OCI-LY1 (cell line): ENCODE results near the gene ADK.
"Not testable (repeated sequence)": the region's sequence is repeated elsewhere in the genome, so short reads cannot be mapped to it uniquely, and the experiment has no call there.

Source experiments
- H2AFZ ChIP-seq: fragments of 200-600 bp; sonication (generic), shearing (Covaris generic); 2 replicates; pipeline ENCODE4 v1.6.0; 2014; ENCODE audit warnings: antibody characterized with exemption, mild to moderate bottlenecking, low read length
- H3F3A ChIP-seq: fragments of 200-600 bp; sonication (generic), shearing (Covaris generic); 2 replicates; pipeline ENCODE4 v1.6.0; 2014; ENCODE audit warnings: mild to moderate bottlenecking, antibody characterized with exemption, low read length, moderate library complexity; ENCODE audit not compliant: insufficient read depth
- H3K27ac ChIP-seq: fragments of 200-600 bp; sonication (generic); 2 replicates; pipeline ENCODE4 v1.5.1; 2014; ENCODE audit warnings: low read length, mixed run types, mild to moderate bottlenecking, low read depth; ENCODE audit not compliant: poor library complexity, severe bottlenecking
- H3K27me3 ChIP-seq: fragments of 200-600 bp; sonication (generic); 2 replicates; pipeline ENCODE4 v1.6.0; 2014; ENCODE audit warnings: antibody characterized with exemption, mild to moderate bottlenecking, low read length, moderate library complexity; ENCODE audit not compliant: insufficient read depth
- H3K36me3 ChIP-seq: fragments of 200-600 bp; sonication (generic); 2 replicates; pipeline ENCODE4 v1.6.1; 2014; ENCODE audit warnings: mild to moderate bottlenecking, antibody characterized with exemption, low read length, moderate library complexity, mixed read lengths; ENCODE audit not compliant: insufficient read depth
- H3K4me1 ChIP-seq: fragments of 200-600 bp; sonication (generic); 2 replicates; pipeline ENCODE4 v1.5.1; 2014; ENCODE audit warnings: mild to moderate bottlenecking, low read length, moderate library complexity; ENCODE audit not compliant: insufficient read depth, severe bottlenecking
- H3K4me2 ChIP-seq: fragments of 200-600 bp; sonication (generic), shearing (Covaris generic); 2 replicates; pipeline ENCODE4 v1.6.1; 2014; ENCODE audit warnings: low read length
- H3K4me3 ChIP-seq: fragments of 200-600 bp; sonication (generic); 2 replicates; pipeline ENCODE4 v1.5.1; 2014; ENCODE audit warnings: low read length, low read depth, mild to moderate bottlenecking, mixed read lengths; ENCODE audit not compliant: poor library complexity, severe bottlenecking
- H3K79me2 ChIP-seq: fragments of 200-600 bp; shearing (Covaris generic); 2 replicates; pipeline ENCODE4 v1.6.1; 2016; ENCODE audit warnings: mixed run types, low read length, mixed read lengths; ENCODE audit not compliant: insufficient read depth
- H3K9ac ChIP-seq: fragments of 200-600 bp; sonication (generic), shearing (Covaris generic); 2 replicates; pipeline ENCODE4 v1.6.1; 2014; ENCODE audit warnings: mild to moderate bottlenecking, low read length, mixed read lengths
- H3K9me2 ChIP-seq: fragments of 200-600 bp; sonication (generic), shearing (Covaris generic); 2 replicates; pipeline ENCODE4 v1.6.1; 2014; ENCODE audit warnings: low read depth, mild to moderate bottlenecking, low read length, mixed read lengths
- H3K9me3 ChIP-seq: fragments of 200-600 bp; shearing (Covaris generic); 2 replicates; pipeline ENCODE4 v1.6.1; 2014; ENCODE audit warnings: low read length, mixed read lengths
- H4K20me1 ChIP-seq: fragments of 200-600 bp; sonication (generic), shearing (Covaris generic); 2 replicates; pipeline ENCODE4 v1.6.0; 2016; ENCODE audit warnings: mild to moderate bottlenecking, low read length; ENCODE audit not compliant: insufficient read depth
- CTCF ChIP-seq: fragments of 200-600 bp; sonication (generic), shearing (Covaris generic); IDR thresholded peaks from 2 replicates; pipeline ENCODE4 v1.5.1; 2017; ENCODE audit warnings: mild to moderate bottlenecking, antibody characterized with exemption, low read length, moderate library complexity, mixed read lengths
- EZH2 ChIP-seq: fragments of 200-600 bp; sonication (generic), shearing (Covaris generic); IDR thresholded peaks from 2 replicates; pipeline ENCODE4 v1.8.0; 2017; ENCODE audit warnings: borderline replicate concordance, mixed run types, mild to moderate bottlenecking, antibody characterized with exemption, low read length, moderate library complexity, mixed read lengths

The ADK gene

GRCh38 chr10:74187237-74187636, 36.2 kb downstream of the ADK start:
- Histone ChIP-seq H3K27ac (no peak overlapping the region), H3K27me3 (no peaks in the 10 kb centered on the region), H3K4me2 (no peak overlapping the region), H3K9ac (no peak overlapping the region), H4K20me1 (no peaks in the 10 kb centered on the region), H3K9me3 (no peaks in the 10 kb centered on the region), H3K36me3 (no peaks in the 10 kb centered on the region), H3F3A (no peaks in the 10 kb centered on the region), H3K4me1 (peaks cover 21% of the 10 kb centered on the region), H3K9me2 (no peaks in the 10 kb centered on the region), H3K4me3 (no peak overlapping the region), H2AFZ (no peak overlapping the region), H3K79me2 (peaks cover 90% of the 10 kb centered on the region)
- TF ChIP-seq CTCF (no peak), EZH2 (no peak)

- H3K4me3 ChIP-seq, H2AFZ ChIP-seq, H3K4me2 ChIP-seq, H3F3A ChIP-seq, H3K27ac ChIP-seq, H3K9me3 ChIP-seq, H3K27me3 ChIP-seq, H3K36me3 ChIP-seq, H3K9ac ChIP-seq, H3K9me2 ChIP-seq, H4K20me1 ChIP-seq: not testable (repeated sequence)
- Histone ChIP-seq H3K4me1 (peaks cover 21% of the 10 kb centered on the region), H3K79me2 (peaks cover 88% of the 10 kb centered on the region)
Observed at GRCh38 chr10:74188617-74189016, 37.6 kb downstream of the ADK start.

- Histone ChIP-seq H3F3A (no peaks in the 10 kb centered on the region), H3K36me3 (no peaks in the 10 kb centered on the region), H3K9me2 (no peaks in the 10 kb centered on the region), H3K79me2 (peaks cover 88% of the 10 kb centered on the region), H2AFZ (no peak overlapping the region), H3K4me2 (peak overlapping the region; percentile 47), H3K4me1 (peaks cover 21% of the 10 kb centered on the region), H3K9ac (peak overlapping the region; percentile 28; the same call in 1 of the 2 replicates), H4K20me1 (no peaks in the 10 kb centered on the region), H3K27ac (peak overlapping the region; percentile 73), H3K27me3 (no peaks in the 10 kb centered on the region), H3K9me3 (no peaks in the 10 kb centered on the region), H3K4me3 (peak overlapping the region; percentile 35)
- TF ChIP-seq CTCF = no peak
- TF ChIP-seq EZH2 = no peak
Observed at GRCh38 chr10:74189999-74190421, 39.0 kb downstream of the ADK start.

GRCh38 chr10:74190494-74190893, 39.5 kb downstream of the ADK start:
- Histone ChIP-seq H4K20me1 (no peaks in the 10 kb centered on the region), H3K9ac (peak overlapping the region; percentile 23; the same call in 1 of the 2 replicates), H3K79me2 (peaks cover 89% of the 10 kb centered on the region), H2AFZ (no peak overlapping the region), H3K4me2 (peak overlapping the region; percentile 47), H3K27ac (peak overlapping the region; percentile 73), H3F3A (no peaks in the 10 kb centered on the region), H3K9me2 (no peaks in the 10 kb centered on the region), H3K9me3 (no peaks in the 10 kb centered on the region), H3K4me3 (peak overlapping the region; percentile 35), H3K4me1 (peaks cover 21% of the 10 kb centered on the region), H3K27me3 (no peaks in the 10 kb centered on the region), H3K36me3 (no peaks in the 10 kb centered on the region)
- TF ChIP-seq EZH2 = no peak
- no peak for TF ChIP-seq CTCF
